Suprapubic skin (tissue), 4 donors: ENCODE data around the gene PRDM12.

Experiments
- CTCF ChIP-seq, 2 donors: fragments of 200-600 bp in 1 of 2; fragments of 450-650 bp in 1 of 2; sonication (generic) in 1 of 2; IDR thresholded peaks; one replicate each; pipeline ENCODE4 v1.5.1; 2016 to 2019; ENCODE audit warnings: antibody characterized with exemption in 2 of 2, mild to moderate bottlenecking in 1 of 2, moderate library complexity in 1 of 2
- POLR2A ChIP-seq, 2 donors: fragments of 450-650 bp; IDR thresholded peaks; one replicate each; pipeline ENCODE4 v1.6.1; 2017; ENCODE audit warnings: antibody characterized with exemption in 2 of 2, mild to moderate bottlenecking in 2 of 2, moderate library complexity in 2 of 2
- POLR2AphosphoS5 ChIP-seq, 3 donors: sonication (generic); formaldehyde crosslinking; IDR thresholded peaks; one replicate each; pipeline ENCODE4 v1.6.1; 2017; ENCODE audit warnings: antibody characterized with exemption in 3 of 3

DNA sequence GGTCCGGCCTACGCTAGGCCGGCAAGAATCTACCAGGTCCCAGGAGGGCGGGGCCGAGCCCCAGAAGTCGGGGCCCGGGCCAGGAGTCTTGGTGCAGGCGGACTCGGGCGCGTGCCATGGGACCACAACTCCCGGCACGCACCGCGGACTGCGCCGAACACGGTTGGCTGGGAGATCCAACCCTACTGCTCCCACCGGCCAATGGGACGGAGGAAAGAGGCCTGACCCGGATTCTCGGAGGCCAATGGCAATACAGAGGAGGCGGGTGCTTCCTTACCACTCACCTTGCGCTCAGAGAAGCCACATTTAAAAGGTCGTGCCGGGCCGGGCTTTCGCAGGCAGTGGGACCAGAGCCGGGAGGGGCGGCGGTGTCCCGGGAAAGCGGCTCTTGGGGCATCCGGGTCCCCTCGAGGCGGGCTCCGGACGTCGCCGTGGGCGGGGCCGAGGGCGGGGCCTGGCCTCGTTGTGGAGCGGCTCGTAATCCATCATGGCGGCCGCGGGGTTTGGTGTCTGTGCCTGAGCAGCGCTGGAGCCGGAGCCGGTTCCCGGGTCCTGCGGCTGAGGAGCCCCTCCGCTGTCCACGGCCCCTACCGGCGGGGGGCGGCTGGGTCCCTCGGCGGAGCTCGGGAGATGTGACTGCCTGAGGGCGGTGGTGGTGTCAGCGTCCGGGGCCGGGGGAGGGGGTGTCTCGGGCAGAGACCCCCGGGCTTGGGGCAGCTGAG lies 48.3 kb downstream of the PRDM12 start:
- peak in 1 of 2 donors; percentile 67 for TF ChIP-seq POLR2A (IDR thresholded peaks at IDR 0.05)
- TF ChIP-seq CTCF (IDR thresholded peaks at IDR 0.05), result no peak
- TF ChIP-seq POLR2AphosphoS5 (IDR thresholded peaks at IDR 0.05), result peak in 1 of 3 donors; percentile 65
